ENCODE results near the gene GNAL. TPM values are rescaled to one million over a fixed set of nuclear protein-coding genes. Genes with fewer than 3 reads are reported as not detected.

GNAL gene
- total and polyA plus RNA-seq, 2 experiments from 2014 or later = 7.5 to 21.6 TPM

GRCh38 chr18:11676867-11677266 lies 12.2 kb upstream of the GNAL start (continued):
- TF ChIP-seq REST (IDR thresholded peaks at IDR 0.05; ENCODE audit: unreplicated experiment) (no peak), ZNF114 (CRISPR knock-in tag; IDR thresholded peaks at IDR 0.05) (no peak), CREB1 (CRISPR knock-in tag; IDR thresholded peaks at IDR 0.05; ENCODE audit: low read depth) (no peak), EZH2 (IDR thresholded peaks at IDR 0.05; ENCODE audit: low read depth, unreplicated experiment) (no peak)
- TF ChIP-seq, protein P1, sequence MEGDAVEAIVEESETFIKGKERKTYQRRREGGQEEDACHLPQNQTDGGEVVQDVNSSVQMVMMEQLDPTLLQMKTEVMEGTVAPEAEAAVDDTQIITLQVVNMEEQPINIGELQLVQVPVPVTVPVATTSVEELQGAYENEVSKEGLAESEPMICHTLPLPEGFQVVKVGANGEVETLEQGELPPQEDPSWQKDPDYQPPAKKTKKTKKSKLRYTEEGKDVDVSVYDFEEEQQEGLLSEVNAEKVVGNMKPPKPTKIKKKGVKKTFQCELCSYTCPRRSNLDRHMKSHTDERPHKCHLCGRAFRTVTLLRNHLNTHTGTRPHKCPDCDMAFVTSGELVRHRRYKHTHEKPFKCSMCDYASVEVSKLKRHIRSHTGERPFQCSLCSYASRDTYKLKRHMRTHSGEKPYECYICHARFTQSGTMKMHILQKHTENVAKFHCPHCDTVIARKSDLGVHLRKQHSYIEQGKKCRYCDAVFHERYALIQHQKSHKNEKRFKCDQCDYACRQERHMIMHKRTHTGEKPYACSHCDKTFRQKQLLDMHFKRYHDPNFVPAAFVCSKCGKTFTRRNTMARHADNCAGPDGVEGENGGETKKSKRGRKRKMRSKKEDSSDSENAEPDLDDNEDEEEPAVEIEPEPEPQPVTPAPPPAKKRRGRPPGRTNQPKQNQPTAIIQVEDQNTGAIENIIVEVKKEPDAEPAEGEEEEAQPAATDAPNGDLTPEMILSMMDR (conservative IDR thresholded peaks at IDR 0.05; ENCODE audit: low read depth in 2 of 2) = no peak

- no peak overlapping the region for H3K4me2 ChIP-seq
- no peaks in the 10 kb centered on the region for H3K9me3 Mint-ChIP-seq
- no peaks in the 10 kb centered on the region for H3F3A ChIP-seq (replicated peaks; ENCODE audit: low read depth)
- peaks cover 4% of the 10 kb centered on the region; the same call in 1 of the 3 replicates for H3K4me1 Mint-ChIP-seq
- H3K27ac Mint-ChIP-seq = no peak overlapping the region
- H3K36me3 Mint-ChIP-seq (ENCODE audit: low read depth) = no peaks in the 10 kb centered on the region
- H3K27me3 Mint-ChIP-seq (ENCODE audit: insufficient read depth, low read depth, poor library complexity) = peaks cover 4% of the 10 kb centered on the region
- H3K9me2 ChIP-seq (ENCODE audit: insufficient read depth) = no peaks in the 10 kb centered on the region
- no peaks in the 10 kb centered on the region for H3K79me2 ChIP-seq (replicated peaks; ENCODE audit: insufficient read depth)
- no peaks in the 10 kb centered on the region for H4K20me1 ChIP-seq (replicated peaks; ENCODE audit: insufficient read depth)
- H3K27ac ChIP-seq (ENCODE audit: low read depth) = no peak overlapping the region
- H2AFZ ChIP-seq = no peak overlapping the region
- no peaks in the 10 kb centered on the region for H3K36me3 ChIP-seq (ENCODE audit: insufficient read depth)
- DNase-seq (ENCODE audit: low spot score) (no peak), ATAC-seq (no peak)
- no peak overlapping the region for H3K4me3 Mint-ChIP-seq
- no peak overlapping the region for H3K4me3 ChIP-seq
- H3K27me3 ChIP-seq (ENCODE audit: insufficient read depth) = no peaks in the 10 kb centered on the region
- H3K4me1 ChIP-seq (ENCODE audit: insufficient read depth) = no peaks in the 10 kb centered on the region
- TF ChIP-seq JUNB (IDR thresholded peaks at IDR 0.05; ENCODE audit: unreplicated experiment) = no peak
- TF ChIP-seq EZH2phosphoT487 (IDR thresholded peaks at IDR 0.05; ENCODE audit: unreplicated experiment) = no peak
- TF ChIP-seq REST (IDR thresholded peaks at IDR 0.05; ENCODE audit: unreplicated experiment) = no peak
- TF ChIP-seq, protein P2, sequence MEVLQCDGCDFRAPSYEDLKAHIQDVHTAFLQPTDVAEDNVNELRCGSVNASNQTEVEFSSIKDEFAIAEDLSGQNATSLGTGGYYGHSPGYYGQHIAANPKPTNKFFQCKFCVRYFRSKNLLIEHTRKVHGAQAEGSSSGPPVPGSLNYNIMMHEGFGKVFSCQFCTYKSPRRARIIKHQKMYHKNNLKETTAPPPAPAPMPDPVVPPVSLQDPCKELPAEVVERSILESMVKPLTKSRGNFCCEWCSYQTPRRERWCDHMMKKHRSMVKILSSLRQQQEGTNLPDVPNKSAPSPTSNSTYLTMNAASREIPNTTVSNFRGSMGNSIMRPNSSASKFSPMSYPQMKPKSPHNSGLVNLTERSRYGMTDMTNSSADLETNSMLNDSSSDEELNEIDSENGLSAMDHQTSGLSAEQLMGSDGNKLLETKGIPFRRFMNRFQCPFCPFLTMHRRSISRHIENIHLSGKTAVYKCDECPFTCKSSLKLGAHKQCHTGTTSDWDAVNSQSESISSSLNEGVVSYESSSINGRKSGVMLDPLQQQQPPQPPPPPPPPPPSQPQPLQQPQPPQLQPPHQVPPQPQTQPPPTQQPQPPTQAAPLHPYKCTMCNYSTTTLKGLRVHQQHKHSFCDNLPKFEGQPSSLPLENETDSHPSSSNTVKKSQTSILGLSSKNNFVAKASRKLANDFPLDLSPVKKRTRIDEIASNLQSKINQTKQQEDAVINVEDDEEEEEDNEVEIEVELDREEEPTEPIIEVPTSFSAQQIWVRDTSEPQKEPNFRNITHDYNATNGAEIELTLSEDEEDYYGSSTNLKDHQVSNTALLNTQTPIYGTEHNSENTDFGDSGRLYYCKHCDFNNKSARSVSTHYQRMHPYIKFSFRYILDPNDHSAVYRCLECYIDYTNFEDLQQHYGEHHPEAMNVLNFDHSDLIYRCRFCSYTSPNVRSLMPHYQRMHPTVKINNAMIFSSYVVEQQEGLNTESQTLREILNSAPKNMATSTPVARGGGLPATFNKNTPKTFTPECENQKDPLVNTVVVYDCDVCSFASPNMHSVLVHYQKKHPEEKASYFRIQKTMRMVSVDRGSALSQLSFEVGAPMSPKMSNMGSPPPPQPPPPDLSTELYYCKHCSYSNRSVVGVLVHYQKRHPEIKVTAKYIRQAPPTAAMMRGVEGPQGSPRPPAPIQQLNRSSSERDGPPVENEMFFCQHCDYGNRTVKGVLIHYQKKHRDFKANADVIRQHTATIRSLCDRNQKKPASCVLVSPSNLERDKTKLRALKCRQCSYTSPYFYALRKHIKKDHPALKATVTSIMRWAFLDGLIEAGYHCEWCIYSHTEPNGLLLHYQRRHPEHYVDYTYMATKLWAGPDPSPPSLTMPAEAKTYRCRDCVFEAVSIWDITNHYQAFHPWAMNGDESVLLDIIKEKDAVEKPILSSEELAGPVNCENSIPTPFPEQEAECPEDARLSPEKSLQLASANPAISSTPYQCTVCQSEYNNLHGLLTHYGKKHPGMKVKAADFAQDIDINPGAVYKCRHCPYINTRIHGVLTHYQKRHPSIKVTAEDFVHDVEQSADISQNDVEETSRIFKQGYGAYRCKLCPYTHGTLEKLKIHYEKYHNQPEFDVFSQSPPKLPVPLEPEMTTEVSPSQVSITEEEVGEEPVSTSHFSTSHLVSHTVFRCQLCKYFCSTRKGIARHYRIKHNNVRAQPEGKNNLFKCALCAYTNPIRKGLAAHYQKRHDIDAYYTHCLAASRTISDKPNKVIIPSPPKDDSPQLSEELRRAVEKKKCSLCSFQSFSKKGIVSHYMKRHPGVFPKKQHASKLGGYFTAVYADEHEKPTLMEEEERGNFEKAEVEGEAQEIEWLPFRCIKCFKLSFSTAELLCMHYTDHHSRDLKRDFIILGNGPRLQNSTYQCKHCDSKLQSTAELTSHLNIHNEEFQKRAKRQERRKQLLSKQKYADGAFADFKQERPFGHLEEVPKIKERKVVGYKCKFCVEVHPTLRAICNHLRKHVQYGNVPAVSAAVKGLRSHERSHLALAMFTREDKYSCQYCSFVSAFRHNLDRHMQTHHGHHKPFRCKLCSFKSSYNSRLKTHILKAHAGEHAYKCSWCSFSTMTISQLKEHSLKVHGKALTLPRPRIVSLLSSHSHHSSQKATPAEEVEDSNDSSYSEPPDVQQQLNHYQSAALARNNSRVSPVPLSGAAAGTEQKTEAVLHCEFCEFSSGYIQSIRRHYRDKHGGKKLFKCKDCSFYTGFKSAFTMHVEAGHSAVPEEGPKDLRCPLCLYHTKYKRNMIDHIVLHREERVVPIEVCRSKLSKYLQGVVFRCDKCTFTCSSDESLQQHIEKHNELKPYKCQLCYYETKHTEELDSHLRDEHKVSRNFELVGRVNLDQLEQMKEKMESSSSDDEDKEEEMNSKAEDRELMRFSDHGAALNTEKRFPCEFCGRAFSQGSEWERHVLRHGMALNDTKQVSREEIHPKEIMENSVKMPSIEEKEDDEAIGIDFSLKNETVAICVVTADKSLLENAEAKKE (CRISPR knock-in tag; IDR thresholded peaks at IDR 0.05) = no peak
Observed at GRCh38 chr18:11678211-11678610, 10.9 kb upstream of the GNAL start.

All from GM23338 (cell line).